ENCODE data around the gene FAM117B.

FAM117B gene

DNA sequence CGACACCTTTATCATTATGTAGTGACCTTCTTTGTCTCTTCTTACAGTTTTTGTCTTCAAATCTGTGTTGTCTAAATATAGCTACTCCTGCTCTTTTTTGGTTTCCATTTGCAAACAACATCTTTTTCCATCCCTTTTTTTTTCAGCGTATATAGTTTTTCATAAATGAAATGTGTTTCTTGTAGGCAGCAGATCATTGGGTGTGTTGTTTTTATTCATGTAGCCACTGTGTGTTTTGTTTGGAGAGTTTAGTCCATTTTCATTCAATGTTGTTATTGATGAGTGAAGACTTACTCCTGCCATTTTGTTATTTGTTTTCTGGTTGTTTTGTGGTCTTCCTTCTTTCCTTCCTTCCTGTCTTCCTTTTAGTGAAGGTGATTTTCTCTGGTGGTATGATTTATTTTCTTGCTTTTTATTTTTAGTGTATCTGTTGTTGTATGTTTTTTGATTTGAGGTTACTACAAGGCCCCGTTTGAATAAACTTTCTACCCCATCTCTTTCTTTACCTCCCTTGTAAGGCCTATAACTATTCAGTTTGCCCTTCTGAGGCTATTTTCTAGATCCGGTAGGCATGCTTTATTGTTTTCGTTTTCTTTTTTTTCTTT, 81.4 kb downstream of the FAM117B start:
- Histone ChIP-seq H3K4me1 (ENCODE audit: low read depth, poor library complexity, severe bottlenecking) (no peaks in the 10 kb centered on the region), H2AFZ (ENCODE audit: low read depth) (no peak overlapping the region), H4K20me1 (ENCODE audit: insufficient read depth) (no peaks in the 10 kb centered on the region), H3K4me3 (IDR thresholded peaks at IDR 0.05; ENCODE audit: insufficient read depth, low read depth, low read length) (no peak overlapping the region), H3K27ac (no peak overlapping the region), H3K9ac (no peak overlapping the region), H3K36me3 (ENCODE audit: insufficient read depth) (no peaks in the 10 kb centered on the region), H3K27me3 (ENCODE audit: insufficient read depth, low read depth) (no peaks in the 10 kb centered on the region), H3K79me2 (ENCODE audit: insufficient read depth, low read depth) (no peaks in the 10 kb centered on the region), H3K4me2 (no peak overlapping the region)
- no peak for TF ChIP-seq CTCF (conservative IDR thresholded peaks at IDR 0.05; ENCODE audit: low read depth, low read length)

DNA sequence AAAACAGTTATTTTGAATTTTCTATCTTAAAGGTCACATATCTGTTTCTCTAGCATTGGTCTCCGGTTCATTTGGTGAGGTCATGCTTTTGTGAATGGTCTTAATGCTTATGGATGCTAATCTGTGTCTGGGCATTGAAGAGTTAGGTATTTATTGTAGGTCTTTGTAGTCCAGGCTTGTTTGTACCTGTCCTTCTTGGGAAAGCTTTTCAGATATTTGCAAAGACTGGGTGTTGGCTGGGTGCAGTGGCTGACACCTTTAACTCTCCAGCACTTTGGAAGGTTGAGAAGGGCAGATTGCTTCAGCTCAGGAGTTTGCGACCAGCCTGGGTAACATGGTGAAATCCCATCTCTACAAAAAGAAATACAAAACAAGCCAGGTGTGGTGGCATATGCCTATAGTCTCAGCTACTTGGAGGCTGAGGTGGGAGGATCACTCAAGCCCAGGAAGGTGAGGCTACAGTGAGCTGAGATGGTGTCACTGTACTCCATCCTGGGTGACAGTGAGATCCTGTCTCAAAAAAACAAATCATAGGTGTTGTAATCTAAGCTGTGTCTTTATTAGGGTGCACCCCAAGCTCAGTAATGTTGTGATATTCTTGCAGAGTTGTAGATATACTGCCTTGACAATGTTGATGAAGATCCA, 82.3 kb downstream of the FAM117B start:
- Histone ChIP-seq H3K4me3 (IDR thresholded peaks at IDR 0.05; ENCODE audit: insufficient read depth, low read depth, low read length) (no peak overlapping the region), H3K4me2 (no peak overlapping the region), H3K4me1 (ENCODE audit: low read depth, poor library complexity, severe bottlenecking) (no peaks in the 10 kb centered on the region), H3K9ac (no peak overlapping the region), H2AFZ (ENCODE audit: low read depth) (no peak overlapping the region), H3K36me3 (ENCODE audit: insufficient read depth) (no peaks in the 10 kb centered on the region), H3K27ac (no peak overlapping the region), H3K27me3 (ENCODE audit: insufficient read depth, low read depth) (no peaks in the 10 kb centered on the region), H4K20me1 (ENCODE audit: insufficient read depth) (no peaks in the 10 kb centered on the region), H3K79me2 (ENCODE audit: insufficient read depth, low read depth) (no peaks in the 10 kb centered on the region)
- TF ChIP-seq CTCF (conservative IDR thresholded peaks at IDR 0.05; ENCODE audit: low read depth, low read length), result no peak

- Histone ChIP-seq H2AFZ (ENCODE audit: low read depth) (no peak overlapping the region), H3K27ac (no peak overlapping the region), H3K4me1 (ENCODE audit: low read depth, poor library complexity, severe bottlenecking) (no peaks in the 10 kb centered on the region), H3K9ac (no peak overlapping the region), H4K20me1 (ENCODE audit: insufficient read depth) (no peaks in the 10 kb centered on the region), H3K4me2 (no peak overlapping the region), H3K4me3 (IDR thresholded peaks at IDR 0.05; ENCODE audit: insufficient read depth, low read depth, low read length) (no peak overlapping the region), H3K27me3 (ENCODE audit: insufficient read depth, low read depth) (no peaks in the 10 kb centered on the region), H3K36me3 (ENCODE audit: insufficient read depth) (no peaks in the 10 kb centered on the region), H3K79me2 (ENCODE audit: insufficient read depth, low read depth) (no peaks in the 10 kb centered on the region)
- TF ChIP-seq CTCF (conservative IDR thresholded peaks at IDR 0.05; ENCODE audit: low read depth, low read length), result no peak
Measured at GRCh38 chr2:202717598-202718310, 83.0 kb downstream of the FAM117B start.

- H3K9ac ChIP-seq, result no peak overlapping the region
- H3K27ac ChIP-seq, result no peak overlapping the region
- no peak overlapping the region for H3K4me2 ChIP-seq
- no peaks in the 10 kb centered on the region for H3K36me3 ChIP-seq (ENCODE audit: insufficient read depth)
- no peaks in the 10 kb centered on the region for H3K27me3 ChIP-seq (ENCODE audit: insufficient read depth, low read depth)
- TF ChIP-seq CTCF (conservative IDR thresholded peaks at IDR 0.05; ENCODE audit: low read depth, low read length), result no peak
- no peaks in the 10 kb centered on the region for H3K79me2 ChIP-seq (ENCODE audit: insufficient read depth, low read depth)
- H3K4me3 ChIP-seq (IDR thresholded peaks at IDR 0.05; ENCODE audit: insufficient read depth, low read depth, low read length), result no peak overlapping the region
- H2AFZ ChIP-seq (ENCODE audit: low read depth), result no peak overlapping the region
- no peaks in the 10 kb centered on the region for H4K20me1 ChIP-seq (ENCODE audit: insufficient read depth)
- H3K4me1 ChIP-seq (ENCODE audit: low read depth, poor library complexity, severe bottlenecking), result no peaks in the 10 kb centered on the region
Measured at GRCh38 chr2:202718614-202719013, 83.8 kb downstream of the FAM117B start.
